ENCODE measurements around the gene RBM19.

GRCh38 chr12:113804961-113805600 lies 161.0 kb downstream of the RBM19 start:
- TF ChIP-seq CTCF (IDR thresholded peaks at IDR 0.05) = no peak
- no peak for TF ChIP-seq POLR2A (IDR thresholded peaks at IDR 0.05)
